GM18868 (cell line): ENCODE measurements around the gene PACSIN2.

Experiments used
- ATAC-seq: cut with Tn5 transposase; IDR thresholded peaks from one replicate; pipeline ENCODE4 v1.9.1; 2021; ENCODE audit warnings: mild to moderate bottlenecking, moderate library complexity; ENCODE audit not compliant: unreplicated experiment

Gene PACSIN2

DNA sequence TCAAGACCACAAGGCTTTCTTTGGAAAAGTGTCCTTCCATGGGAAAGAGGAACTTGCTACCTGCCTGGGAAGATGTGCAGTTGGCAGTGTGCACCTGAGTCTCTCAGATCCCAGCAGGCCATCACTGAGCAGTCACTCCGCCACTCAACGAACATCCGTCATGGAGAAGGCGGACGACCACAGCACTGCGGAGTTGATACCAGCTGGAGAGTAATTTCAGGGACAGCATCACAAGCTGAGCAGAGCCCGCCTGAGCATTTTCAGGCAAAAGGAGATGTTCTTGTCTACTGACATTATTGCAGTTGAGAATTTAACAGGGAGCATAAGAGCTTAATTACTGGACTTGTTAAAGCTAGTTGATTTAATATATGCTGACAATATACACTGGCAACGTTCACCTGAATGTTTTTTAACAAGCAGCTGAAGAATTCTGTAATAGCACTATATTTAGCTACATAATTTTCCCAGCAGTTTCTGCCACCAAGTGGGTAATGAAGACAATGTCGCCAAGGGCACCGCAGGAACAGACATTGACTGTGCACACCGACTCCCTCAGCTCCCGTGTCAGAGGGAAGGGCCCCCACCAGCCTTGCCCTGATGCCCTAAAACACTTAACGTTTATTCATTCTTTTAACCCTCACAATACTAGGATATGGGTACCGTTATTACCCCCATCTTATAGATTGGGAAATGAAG, 105.4 kb downstream of the PACSIN2 start:
- no peak for ATAC-seq

DNA sequence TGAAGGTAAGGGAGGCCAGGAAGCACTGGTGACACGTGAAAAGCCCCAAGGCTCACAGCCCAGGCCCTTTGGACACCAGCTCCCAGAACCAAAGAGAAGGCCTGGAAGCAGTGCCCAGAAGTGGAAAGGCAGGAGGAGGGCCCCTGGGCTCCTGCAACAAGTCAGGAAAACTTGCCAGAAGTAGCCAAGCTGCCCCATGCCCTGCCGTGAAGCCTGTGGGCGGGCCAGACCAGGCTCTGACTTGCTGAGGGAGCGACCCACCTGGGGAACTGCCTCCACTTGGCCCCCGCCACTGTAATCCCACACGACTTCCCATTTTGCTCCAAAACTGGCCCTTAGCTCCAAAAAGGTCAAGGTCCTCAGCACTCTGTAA, 106.6 kb downstream of the PACSIN2 start:
- ATAC-seq, result no peak

DNA sequence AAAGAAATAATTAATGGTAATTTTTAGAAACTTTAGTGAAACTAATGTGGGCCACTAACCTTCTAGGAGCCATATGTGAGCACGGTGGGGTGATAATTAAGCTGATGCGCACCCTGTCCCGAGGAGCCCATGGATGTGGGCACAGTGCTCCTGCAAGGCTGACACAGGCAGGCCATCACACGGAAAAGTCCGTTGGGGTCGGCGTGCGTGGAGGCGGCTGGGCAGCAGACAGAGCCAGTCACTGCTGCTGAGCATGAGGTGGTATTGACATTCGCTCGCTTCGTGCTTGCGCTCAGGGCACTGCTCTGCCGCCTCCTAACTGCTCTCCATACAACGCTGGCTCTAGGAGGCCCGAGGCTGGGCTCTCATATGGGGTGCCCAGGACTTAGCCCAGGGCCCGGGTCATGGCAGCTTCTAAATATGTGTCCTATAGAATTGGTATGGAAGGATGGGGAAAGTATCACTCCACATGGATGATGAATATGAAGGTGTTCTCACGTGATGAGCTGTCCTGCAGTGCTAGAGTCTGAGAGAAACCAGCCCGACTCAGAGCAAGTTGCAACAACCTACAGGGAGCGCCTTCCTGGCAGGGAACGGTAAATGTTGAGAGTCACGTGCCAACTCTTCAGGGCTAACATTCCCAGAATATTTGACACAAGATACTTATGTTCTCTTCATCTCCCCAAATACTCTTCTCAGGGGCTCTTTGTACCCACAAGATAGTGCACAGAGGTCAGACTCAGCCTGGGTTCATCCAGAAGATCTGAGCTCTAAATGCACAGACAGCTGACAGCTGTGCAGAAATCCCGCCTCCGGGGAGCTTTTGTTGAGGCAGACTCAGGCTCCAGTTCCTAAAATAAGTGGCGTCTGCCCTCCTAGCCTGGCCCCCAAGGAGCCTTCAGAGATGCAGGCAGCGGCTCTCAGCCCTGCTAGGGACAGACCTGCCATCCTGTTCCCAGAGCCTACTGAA, 107.3 kb downstream of the PACSIN2 start:
- no peak for ATAC-seq

DNA sequence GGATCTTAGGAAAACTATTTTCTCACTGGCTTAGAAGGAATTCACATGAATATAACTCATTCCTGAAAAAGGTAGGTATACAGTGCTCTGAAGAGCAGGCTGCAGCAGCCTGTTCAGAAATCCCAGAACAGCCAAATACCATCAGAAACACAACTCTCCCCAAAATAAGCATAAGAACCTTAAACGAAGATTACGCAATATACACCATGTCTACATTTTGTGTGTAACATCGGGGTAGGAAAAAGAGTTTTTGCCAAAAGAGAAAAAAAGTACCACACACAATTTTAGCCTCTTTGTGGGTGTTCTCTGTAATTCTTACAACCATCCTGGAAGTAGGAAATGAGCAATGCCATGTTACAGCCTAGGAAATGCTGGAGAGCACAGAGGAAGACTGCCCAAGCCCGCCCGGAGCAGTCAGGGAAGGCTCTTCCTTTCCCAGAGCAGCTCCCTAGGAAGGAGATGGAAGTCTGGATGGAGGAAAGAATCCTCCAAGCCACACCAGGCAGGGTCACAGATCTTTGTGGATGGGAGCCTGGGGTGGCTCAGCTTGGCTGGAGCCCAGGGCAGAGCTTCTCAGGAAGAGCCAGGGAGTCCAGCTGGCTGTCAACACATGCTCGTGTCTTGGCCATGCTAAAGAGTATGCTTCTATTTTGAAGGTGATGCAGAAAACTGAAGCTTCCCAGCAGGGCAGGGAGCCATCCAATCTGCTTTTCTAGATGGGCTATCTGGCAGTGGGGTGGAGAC, 108.2 kb downstream of the PACSIN2 start:
- no peak for ATAC-seq

DNA sequence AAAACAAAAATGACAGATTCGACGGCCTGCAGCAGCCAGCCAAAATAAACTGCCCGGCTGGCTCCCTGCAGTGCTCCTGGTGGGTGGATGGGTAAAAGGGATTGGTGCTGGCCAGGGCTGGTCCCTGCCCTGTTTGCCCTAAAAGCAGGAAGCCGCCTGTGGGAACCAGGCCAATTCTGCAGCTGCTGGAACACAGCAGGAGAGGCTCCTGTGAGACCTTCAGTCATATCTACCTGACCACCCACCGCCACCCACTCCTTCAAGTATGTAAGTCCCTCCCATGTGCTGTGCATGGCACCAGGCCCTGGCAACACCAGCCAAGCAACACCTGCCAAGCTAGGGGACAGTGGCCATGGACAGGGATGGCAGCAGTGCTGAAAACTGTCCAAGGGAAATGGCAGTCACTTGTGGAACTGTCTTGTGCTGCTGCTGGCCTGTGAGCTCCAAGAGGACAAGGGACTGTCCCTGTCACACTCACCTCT, 109.2 kb downstream of the PACSIN2 start:
- no peak for ATAC-seq

DNA sequence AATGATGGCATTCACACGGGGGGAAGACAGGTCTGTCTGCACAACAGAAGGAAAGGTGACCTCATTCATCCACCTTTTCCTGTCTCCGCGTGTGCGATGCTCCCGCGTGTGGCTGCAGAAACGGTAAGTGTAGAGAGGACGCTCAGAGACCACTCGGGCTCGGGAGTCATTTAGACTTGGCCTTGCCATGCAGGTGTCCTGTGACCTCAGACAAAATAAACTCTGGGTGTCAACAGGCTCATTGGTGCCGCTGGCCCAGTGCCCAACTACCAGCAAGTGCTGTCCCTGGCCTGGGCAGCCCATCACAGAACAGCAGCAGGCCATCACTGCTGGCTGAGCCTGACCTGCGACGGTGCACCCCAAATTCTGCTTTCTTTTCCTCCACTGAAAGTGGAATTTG, 109.7 kb downstream of the PACSIN2 start:
- ATAC-seq, result no peak

DNA sequence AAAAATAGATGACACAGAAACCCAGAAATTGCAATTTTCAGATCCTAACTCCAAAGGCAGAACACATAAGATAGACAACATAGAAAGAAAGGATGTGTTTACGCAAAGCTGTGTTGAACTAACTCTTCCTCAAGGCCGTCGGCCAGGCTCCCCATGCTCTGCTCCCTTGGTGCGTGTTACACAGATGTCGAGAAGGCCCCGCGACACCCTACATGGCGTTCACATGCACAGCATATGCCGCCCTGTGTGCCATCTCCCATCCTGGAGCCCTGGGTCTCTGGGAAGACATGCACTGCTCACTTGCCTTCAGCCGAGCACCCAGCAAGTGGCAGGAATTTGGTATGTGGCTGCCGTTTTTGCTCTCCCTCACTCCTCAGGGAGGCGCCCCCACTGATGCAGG, 110.9 kb downstream of the PACSIN2 start:
- ATAC-seq, result no peak

DNA sequence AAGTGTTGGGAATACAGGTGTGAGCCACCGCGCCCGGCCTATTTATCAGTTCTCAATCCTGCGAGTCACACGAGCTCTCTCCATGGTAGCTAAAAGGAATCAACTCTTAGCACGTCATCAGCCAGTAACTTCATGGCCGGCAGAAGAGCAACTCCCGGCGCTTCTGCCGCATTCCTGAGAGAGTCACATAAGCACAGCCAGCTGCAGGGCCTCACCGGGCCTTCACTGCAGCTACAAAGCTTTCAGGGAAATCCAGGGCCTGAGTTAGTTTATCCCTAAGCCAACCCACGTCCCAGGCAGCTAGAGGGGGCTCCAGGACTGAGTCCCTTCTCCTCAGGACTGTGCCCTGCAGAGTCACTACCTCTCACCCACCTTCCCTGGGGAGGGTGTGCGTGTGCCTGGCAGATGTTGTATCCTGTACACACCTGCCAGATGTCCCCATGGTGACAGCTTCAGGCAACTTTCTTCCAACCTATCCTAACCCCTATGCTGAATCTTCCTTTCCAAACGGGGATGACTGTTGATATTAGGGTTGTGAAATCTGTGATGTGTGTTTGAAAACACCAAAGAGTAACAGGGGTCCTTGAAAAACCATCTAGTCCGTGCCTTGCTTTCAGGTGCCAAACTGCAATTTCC, 112.0 kb downstream of the PACSIN2 start:
- no peak for ATAC-seq

DNA sequence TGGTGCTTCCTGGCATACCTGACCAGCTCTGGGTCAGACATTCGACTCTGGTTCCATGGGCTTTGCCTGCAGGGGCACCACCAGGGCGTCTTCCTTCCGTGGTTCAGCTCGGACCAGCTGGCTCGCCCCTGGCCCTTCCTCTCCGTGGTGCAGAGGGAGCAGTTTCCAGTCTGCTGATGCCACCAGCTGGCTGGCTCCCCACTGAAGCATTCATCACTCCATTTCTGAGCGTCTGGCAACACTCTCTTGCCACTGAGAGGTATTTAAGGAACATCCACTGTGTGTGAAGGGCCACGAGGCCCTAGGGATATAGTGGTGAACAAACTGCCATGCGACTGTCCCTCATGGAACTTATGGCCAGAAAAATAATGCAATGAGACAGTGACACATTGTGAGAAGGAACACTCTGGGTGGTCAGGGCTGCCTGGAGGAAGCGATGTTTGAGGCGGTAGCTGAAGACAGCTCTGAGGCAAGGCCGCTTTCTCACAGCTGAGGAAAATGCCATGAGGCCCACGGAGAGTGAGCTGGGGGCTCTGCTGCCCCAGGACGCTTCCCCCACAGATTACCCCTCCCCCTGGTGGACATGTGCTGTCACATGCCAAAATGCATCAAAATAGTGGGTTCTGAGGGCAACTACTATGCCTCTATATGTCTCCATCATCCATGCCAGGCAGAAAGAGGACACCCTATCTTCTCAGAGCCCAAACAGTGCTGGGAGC, 113.0 kb downstream of the PACSIN2 start:
- ATAC-seq, result no peak

DNA sequence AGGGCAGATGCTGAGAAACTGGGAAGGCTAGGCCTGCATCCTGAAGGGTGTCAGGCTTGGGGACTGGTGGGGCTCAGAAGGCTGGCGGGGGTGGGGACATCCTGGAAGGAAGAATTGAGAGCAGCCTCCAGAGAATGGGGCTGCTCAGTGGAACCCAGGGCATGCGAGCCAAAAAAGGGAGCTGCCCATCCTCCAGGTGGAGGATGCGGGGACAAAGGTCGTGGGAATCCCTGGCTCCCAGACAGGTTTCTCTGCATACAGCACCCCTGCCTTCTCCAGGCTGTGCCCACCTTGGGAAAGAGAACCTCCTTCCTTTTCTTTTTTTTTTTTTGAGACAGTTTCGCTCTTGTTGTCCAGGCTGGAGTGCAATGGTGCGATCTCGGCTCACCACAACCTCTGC, 117.0 kb downstream of the PACSIN2 start:
- no peak for ATAC-seq

DNA sequence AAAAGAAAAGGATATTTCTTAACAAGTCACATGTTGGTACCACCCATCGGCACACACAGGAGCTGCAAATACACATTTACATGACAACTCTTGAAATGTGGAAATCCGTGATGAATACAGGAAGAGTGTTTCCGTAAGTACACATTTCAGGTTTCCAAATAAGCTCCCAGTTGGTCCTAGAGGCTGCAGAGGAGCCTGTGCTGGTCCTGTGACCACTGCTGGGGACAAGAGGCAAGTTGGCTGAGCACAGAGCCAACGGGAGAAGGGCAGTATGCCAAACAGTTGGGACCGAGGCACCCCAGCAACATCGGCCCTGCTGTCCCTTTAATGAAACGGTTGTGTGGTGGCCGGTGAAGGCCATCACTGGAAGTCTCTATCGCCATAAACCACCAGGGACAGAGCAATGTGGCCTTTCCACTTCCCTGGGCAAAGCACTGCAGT, 119.4 kb downstream of the PACSIN2 start:
- no peak for ATAC-seq

DNA sequence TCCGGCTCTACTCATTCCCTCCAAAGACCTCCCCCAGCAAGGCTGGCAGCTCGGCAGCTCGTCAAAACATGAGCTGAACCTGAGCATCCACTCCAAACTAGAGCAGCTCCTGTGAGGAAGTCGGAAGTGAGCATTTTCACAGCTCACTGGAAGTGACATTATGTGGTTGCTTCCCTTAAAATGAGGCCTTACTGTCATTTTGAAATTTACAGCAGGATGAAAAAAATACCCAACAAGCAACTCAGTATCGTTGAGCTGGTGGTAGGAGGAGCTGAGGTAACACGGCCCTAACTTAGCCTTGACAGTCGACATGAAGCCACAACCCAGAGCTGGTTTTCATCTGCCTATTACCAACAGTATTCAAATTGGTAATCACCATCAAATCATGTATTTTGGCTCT, 119.9 kb downstream of the PACSIN2 start:
- no peak for ATAC-seq

DNA sequence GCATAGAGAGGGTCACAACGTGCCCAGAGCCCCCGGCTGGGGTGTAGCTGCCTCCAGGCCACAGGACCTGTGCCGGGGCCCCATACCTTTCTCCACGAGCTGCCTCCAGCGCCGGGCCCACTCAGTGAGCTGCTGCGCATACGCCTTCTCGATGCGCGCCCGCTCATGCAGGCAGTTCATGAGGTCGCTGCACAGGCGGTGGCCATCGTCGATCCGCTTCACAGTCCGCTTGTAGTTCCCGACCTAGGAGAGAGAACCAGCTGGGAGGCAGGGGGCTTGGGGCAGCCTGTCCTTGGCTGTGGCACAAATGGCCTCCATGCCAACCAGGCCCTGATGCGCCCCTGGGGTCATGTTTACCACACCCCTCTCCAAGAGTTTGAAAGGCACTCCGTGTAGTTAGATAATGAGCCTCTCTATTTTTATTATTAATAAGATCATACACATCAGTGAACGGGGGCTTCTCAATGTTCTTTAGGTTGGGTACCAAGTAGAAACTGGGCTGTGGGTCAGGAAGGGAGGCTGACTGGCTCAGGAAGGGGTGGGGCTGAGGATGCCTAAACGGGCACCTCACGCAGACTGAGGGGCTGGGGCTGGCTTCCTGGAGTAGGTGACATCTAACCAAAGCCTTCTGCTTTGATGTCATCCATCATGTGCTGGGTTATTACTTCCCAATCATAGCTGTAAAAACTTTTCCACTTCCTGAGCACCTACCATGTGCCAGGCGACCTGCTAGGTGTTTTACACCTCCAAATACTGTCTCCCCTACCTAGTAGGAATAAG, 121.4 kb downstream of the PACSIN2 start:
- no peak for ATAC-seq

DNA sequence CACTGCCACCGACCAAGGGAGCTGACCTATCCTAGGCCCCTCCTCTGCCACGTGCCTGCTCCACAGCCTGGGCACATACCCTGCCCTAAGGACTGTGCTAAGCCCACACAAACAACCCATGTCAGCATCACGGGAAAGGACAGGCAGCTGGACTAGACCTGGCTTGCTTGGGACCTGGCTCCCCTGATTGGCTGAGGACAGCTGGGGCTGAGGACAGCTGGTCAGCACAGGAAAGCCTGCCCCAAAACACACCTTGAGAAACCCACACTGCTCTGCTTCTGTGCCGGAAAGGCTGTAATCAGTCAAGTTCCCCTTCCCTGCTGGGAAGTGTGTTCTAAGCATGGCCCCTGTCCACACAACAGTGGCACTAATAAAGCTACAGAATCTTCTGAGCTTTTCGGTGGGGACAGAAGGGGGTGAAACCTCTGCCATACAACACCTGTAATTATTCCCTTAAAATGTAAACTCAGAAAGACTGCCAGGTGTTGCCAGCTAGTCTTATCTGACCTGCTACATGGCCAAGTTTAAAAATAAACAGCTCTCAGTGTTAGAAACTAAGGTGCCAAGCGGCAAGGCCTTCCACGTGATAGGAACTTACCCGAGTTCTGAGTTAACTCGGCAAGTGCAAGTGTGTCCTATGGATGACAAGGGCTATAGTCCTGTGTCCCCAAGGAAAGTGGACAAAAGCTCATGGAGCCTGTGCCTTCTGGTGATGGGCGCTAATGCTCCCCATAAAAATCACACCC, 122.2 kb downstream of the PACSIN2 start:
- ATAC-seq, result no peak

DNA sequence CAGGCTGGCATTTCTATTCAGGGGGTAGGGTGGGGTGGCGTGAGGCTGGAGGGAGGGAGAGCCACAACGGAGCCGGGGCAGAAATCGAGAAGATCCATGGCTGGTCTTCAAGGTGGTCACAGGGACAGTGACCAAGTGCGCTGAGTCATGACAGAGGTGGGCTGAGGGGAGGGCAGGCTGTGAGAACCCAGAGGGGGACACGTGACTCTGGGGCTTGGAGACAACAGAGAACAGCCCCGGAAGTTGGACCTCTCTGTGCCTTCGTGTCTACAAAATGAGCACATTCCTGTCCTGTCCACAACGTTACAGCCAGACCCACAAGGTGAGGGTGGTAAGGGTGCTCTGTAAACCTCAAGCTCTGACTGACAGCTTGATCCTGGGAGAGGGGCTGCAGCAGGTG, 122.8 kb downstream of the PACSIN2 start:
- no peak for ATAC-seq

DNA sequence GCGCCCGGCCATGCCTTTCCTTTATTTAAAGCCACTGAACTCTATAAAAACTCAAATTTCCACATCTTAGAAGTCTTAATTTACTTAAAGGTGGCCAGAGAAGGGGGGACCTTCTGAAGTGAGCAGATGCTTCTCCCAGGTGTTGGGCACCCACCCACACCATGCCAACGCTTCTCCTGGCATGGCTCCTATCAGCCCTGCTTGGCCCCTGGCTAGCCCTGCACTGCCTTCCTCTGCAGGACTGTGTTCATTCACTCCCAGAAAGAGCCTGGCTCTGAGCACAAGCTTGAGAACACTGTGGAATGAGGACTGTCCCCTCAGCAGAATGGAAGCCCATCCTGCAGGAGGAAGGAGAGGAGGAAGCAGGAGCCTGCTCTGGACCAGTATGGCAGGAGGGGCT, 123.3 kb downstream of the PACSIN2 start:
- ATAC-seq, result no peak

DNA sequence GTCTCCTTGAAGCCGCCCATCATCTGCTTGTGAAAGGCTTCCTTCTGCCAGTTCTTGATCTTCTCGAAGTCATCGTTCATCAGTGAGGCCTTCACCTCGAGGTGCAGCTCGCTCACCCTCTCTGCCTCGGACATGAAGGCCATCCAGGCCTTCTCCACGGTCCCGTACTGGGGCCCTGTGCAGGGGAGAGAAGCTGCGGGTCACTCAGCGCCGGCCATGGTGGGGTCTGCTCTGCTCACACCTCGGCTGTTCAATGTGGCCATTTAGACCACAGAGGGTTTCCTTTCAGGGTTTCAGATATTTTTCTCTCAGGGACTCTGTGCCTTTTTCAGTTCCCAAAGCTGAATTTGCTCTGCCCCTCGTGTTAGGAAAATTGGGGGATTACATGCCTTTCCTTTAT, 123.9 kb downstream of the PACSIN2 start:
- no peak for ATAC-seq

DNA sequence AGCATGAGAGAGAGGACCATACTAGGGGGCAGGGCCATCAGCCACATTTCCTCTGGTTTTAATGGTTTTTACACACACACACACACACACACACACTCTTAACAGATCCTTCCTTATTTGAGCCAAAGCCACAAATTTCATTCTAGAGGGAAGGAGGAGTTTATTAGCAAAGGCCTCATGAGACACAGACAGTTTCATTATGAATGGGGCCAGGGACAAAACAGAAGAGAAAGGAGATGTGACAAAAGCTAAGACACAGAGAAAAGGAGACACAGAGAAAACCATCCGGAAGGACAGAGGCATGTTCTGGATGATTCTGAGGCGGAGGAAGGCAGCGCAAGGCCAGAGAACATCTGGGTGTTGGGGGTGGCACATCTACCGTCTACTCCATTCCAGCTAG, 125.6 kb downstream of the PACSIN2 start:
- ATAC-seq, result peak; percentile 59
